Measurements from ENCODE around the gene FBRSL1.

Gene FBRSL1

GRCh38 chr12:132538663-132538990, 48.7 kb downstream of the FBRSL1 start:
- TF ChIP-seq SIN3A (IDR thresholded peaks at IDR 0.05; ENCODE audit: borderline replicate concordance, insufficient read depth, low read length) (no peak), FOXP2 (optimal IDR thresholded peaks at IDR 0.05; ENCODE audit: borderline replicate concordance, extremely low read depth, extremely low read length, insufficient read depth) (no peak), TAF1 (IDR thresholded peaks at IDR 0.05; ENCODE audit: borderline replicate concordance, insufficient read depth, low read length) (no peak), POLR2AphosphoS5 (IDR thresholded peaks at IDR 0.05; ENCODE audit: low read depth, low read length) (no peak)
- TF ChIP-seq, protein P1, sequence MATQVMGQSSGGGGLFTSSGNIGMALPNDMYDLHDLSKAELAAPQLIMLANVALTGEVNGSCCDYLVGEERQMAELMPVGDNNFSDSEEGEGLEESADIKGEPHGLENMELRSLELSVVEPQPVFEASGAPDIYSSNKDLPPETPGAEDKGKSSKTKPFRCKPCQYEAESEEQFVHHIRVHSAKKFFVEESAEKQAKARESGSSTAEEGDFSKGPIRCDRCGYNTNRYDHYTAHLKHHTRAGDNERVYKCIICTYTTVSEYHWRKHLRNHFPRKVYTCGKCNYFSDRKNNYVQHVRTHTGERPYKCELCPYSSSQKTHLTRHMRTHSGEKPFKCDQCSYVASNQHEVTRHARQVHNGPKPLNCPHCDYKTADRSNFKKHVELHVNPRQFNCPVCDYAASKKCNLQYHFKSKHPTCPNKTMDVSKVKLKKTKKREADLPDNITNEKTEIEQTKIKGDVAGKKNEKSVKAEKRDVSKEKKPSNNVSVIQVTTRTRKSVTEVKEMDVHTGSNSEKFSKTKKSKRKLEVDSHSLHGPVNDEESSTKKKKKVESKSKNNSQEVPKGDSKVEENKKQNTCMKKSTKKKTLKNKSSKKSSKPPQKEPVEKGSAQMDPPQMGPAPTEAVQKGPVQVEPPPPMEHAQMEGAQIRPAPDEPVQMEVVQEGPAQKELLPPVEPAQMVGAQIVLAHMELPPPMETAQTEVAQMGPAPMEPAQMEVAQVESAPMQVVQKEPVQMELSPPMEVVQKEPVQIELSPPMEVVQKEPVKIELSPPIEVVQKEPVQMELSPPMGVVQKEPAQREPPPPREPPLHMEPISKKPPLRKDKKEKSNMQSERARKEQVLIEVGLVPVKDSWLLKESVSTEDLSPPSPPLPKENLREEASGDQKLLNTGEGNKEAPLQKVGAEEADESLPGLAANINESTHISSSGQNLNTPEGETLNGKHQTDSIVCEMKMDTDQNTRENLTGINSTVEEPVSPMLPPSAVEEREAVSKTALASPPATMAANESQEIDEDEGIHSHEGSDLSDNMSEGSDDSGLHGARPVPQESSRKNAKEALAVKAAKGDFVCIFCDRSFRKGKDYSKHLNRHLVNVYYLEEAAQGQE (IDR thresholded peaks at IDR 0.05; ENCODE audit: insufficient read depth in 1 of 2, low read depth in 2 of 2, low read length in 2 of 2): no peak

- TF ChIP-seq TAF1 (IDR thresholded peaks at IDR 0.05; ENCODE audit: borderline replicate concordance, insufficient read depth, low read length): no peak
- no peak for TF ChIP-seq FOXP2 (optimal IDR thresholded peaks at IDR 0.05; ENCODE audit: borderline replicate concordance, extremely low read depth, extremely low read length, insufficient read depth)
- no peak for TF ChIP-seq SIN3A (IDR thresholded peaks at IDR 0.05; ENCODE audit: borderline replicate concordance, insufficient read depth, low read length)
- TF ChIP-seq POLR2AphosphoS5 (IDR thresholded peaks at IDR 0.05; ENCODE audit: low read depth, low read length): no peak
- TF ChIP-seq, protein P1 (IDR thresholded peaks at IDR 0.05; ENCODE audit: insufficient read depth in 1 of 2, low read depth in 2 of 2, low read length in 2 of 2): no peak
These were observed 49.2 kb downstream of the FBRSL1 start for GRCh38 chr12:132539016-132539773.

DNA sequence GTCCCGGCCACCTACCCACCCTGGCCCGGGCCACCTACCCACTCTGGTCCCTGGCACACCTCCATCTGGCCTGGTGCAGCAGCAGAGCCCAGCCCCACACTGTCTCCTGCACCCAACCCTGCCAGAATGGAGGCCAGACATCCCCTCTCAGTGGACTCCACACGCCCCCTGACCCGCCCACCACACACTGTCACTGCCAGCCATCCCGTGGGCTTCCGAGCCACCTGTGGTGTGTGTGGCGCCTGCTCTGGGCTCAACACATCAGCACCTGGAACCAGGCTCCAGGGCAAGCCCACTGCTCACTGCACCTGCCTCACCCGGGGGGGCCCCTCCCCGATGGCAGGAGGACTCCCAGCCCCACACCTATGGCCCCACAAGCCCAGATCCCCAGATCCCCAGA, 50.5 kb downstream of the FBRSL1 start:
- no peak for TF ChIP-seq POLR2AphosphoS5 (IDR thresholded peaks at IDR 0.05; ENCODE audit: low read depth, low read length)

- TF ChIP-seq TAF1 (IDR thresholded peaks at IDR 0.05; ENCODE audit: borderline replicate concordance, insufficient read depth, low read length) (no peak), SIN3A (IDR thresholded peaks at IDR 0.05; ENCODE audit: borderline replicate concordance, insufficient read depth, low read length) (no peak), FOXP2 (optimal IDR thresholded peaks at IDR 0.05; ENCODE audit: borderline replicate concordance, extremely low read depth, extremely low read length, insufficient read depth) (no peak), POLR2AphosphoS5 (IDR thresholded peaks at IDR 0.05; ENCODE audit: low read depth, low read length) (no peak)
- TF ChIP-seq, protein P1 (IDR thresholded peaks at IDR 0.05; ENCODE audit: insufficient read depth in 1 of 2, low read depth in 2 of 2, low read length in 2 of 2): no peak
These were observed 51.2 kb downstream of the FBRSL1 start for GRCh38 chr12:132541200-132541599.

GRCh38 chr12:132541996-132542395, 52.0 kb downstream of the FBRSL1 start:
- TF ChIP-seq FOXP2 (optimal IDR thresholded peaks at IDR 0.05; ENCODE audit: borderline replicate concordance, extremely low read depth, extremely low read length, insufficient read depth) (no peak), POLR2AphosphoS5 (IDR thresholded peaks at IDR 0.05; ENCODE audit: low read depth, low read length) (no peak), TAF1 (IDR thresholded peaks at IDR 0.05; ENCODE audit: borderline replicate concordance, insufficient read depth, low read length) (no peak), SIN3A (IDR thresholded peaks at IDR 0.05; ENCODE audit: borderline replicate concordance, insufficient read depth, low read length) (no peak)
- TF ChIP-seq, protein P1 (IDR thresholded peaks at IDR 0.05; ENCODE audit: insufficient read depth in 1 of 2, low read depth in 2 of 2, low read length in 2 of 2): no peak

All from PFSK-1 (cell line).